ENCODE data around the gene FGFRL1.

DNA sequence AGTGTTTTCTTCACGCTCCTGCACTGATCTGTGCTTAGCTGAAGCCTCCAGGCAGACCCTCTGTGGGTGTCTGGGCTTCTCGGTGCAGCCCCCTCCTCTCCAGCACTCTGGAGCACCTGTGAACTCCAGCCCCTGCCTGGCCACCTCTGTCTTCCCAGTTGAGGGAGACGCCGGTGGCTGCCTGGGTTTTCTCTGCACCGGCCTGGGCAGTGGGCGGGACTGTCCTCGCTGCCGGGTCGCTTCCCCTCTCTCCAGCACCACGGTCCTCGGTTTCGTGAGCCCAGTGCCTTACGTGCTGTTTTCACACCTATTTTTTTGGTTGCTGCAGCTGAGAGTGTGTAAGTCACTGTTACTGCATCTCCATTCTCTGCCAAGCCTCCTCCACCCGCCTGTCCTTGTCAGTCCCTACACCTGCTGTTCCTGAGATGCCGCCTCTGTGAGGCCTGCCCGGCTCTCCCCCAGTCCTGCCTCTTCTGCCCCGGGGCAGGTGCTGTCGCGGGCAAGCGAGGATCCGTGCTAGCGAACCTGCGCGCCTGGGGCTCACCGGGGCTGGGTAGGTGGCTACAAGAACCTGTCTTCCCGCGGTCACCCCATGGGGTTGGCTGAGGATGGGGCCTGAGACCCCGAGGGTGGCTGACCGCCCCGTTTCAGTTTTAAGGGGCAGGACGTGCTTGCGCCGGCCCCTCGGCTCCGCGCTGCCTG, 2.4 kb upstream of the FGFRL1 start:
- TF ChIP-seq, protein P1, sequence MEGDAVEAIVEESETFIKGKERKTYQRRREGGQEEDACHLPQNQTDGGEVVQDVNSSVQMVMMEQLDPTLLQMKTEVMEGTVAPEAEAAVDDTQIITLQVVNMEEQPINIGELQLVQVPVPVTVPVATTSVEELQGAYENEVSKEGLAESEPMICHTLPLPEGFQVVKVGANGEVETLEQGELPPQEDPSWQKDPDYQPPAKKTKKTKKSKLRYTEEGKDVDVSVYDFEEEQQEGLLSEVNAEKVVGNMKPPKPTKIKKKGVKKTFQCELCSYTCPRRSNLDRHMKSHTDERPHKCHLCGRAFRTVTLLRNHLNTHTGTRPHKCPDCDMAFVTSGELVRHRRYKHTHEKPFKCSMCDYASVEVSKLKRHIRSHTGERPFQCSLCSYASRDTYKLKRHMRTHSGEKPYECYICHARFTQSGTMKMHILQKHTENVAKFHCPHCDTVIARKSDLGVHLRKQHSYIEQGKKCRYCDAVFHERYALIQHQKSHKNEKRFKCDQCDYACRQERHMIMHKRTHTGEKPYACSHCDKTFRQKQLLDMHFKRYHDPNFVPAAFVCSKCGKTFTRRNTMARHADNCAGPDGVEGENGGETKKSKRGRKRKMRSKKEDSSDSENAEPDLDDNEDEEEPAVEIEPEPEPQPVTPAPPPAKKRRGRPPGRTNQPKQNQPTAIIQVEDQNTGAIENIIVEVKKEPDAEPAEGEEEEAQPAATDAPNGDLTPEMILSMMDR (conservative IDR thresholded peaks at IDR 0.05) = no peak
- TF ChIP-seq EZH2 (IDR thresholded peaks at IDR 0.05; ENCODE audit: low read depth) = no peak
